Panc1 (cell line): ENCODE data around the gene PPP1CA. TPM values are rescaled to one million over a fixed set of nuclear protein-coding genes. Genes with fewer than 3 reads are reported as not detected.

Experiments
- ATAC-seq: fragments of 200-7000 bp; cut with Tn5 transposase; 2 replicates; pipeline ENCODE4 v1.9.1; 2020; ENCODE audit warnings: mild to moderate bottlenecking, moderate library complexity
- BruUV-seq: library from RNA; stranded (reverse); fragments of 400-500 nt; replicated peaks from 2 replicates; lab custom pipeline; 2021; lab: Mats Ljungman, UMichigan
- CTCF ChIA-PET: fragments of 300-600 bp; sonication (Branson Sonifier 250); formaldehyde crosslinking; loops from one replicate; lab custom pipeline; 2022; ENCODE audit warnings: antibody characterized with exemption; lab: Charles Lee
- POLR2A ChIA-PET: fragments of 300-600 bp; sonication (Branson Sonifier 250); formaldehyde crosslinking; loops from one replicate; lab custom pipeline; 2022; ENCODE audit warnings: antibody characterized with exemption; lab: Charles Lee
- DNase-seq: peaks from one replicate; pipeline ENCODE4 v3.0.0-alpha.2; 2010; ENCODE audit warnings: low read depth, low spot score
- H3K27ac ChIP-seq: 2 replicates; pipeline ENCODE4 v1.5.1; 2011; ENCODE audit warnings: mild to moderate bottlenecking, low read length, inconsistent platforms
- H3K27me3 ChIP-seq: fragments of 200-500 bp; sonication (Bioruptor generic); 2 replicates; pipeline ENCODE4 v1.6.0; 2014; ENCODE audit warnings: low read length, inconsistent platforms; ENCODE audit not compliant: control insufficient read depth, insufficient read depth
- H3K36me3 ChIP-seq: fragments of 200-500 bp; sonication (Bioruptor generic); 2 replicates; pipeline ENCODE4 v1.5.1; 2014; ENCODE audit warnings: inconsistent platforms, mild to moderate bottlenecking, low read length, moderate library complexity; ENCODE audit not compliant: control insufficient read depth, insufficient read depth
- H3K4me1 ChIP-seq: 2 replicates; pipeline ENCODE4 v1.5.1; 2011; ENCODE audit warnings: inconsistent platforms, mild to moderate bottlenecking, low read length, moderate library complexity; ENCODE audit not compliant: control insufficient read depth, insufficient read depth
- H3K4me3 ChIP-seq, 2 experiments: 2 replicates each; pipeline ENCODE4 v1.5.1; 2011 to 2012; ENCODE audit warnings: low read depth in 2 of 2, low read length in 2 of 2, mild to moderate bottlenecking in 2 of 2, inconsistent platforms in 1 of 2, moderate library complexity in 1 of 2
- H3K9me3 ChIP-seq: fragments of 200-500 bp; sonication (Bioruptor generic); 2 replicates; pipeline ENCODE4 v1.5.1; 2014; ENCODE audit warnings: low read depth, mild to moderate bottlenecking, inconsistent platforms, low read length, moderate library complexity; ENCODE audit not compliant: control insufficient read depth, insufficient read depth
- CTCF ChIP-seq: fragments of 450-650 bp; IDR thresholded peaks from 2 replicates; pipeline ENCODE4 v1.5.1; 2017; ENCODE audit warnings: mild to moderate bottlenecking
- POLR2AphosphoS5 ChIP-seq: IDR thresholded peaks from 2 replicates; pipeline ENCODE4 v1.6.1; 2012; ENCODE audit warnings: mild to moderate bottlenecking, low read depth, low read length, moderate library complexity
- REST ChIP-seq, 2 experiments: IDR thresholded peaks; 2 replicates each; pipeline ENCODE4 v1.6.1; 2011 to 2012; ENCODE audit warnings: low read depth in 2 of 2, control low read depth in 1 of 2, low read length in 1 of 2, mild to moderate bottlenecking in 1 of 2, moderate library complexity in 1 of 2; ENCODE audit not compliant: insufficient read depth in 1 of 2
- SIN3A ChIP-seq: IDR thresholded peaks from 2 replicates; pipeline ENCODE4 v1.6.1; 2012; ENCODE audit warnings: low read depth, mild to moderate bottlenecking, low read length, moderate library complexity, borderline replicate concordance; ENCODE audit not compliant: insufficient read depth
- TCF7L2 ChIP-seq: IDR thresholded peaks from 2 replicates; pipeline ENCODE4 v1.6.1; 2011; ENCODE audit warnings: mild to moderate bottlenecking, low read depth, low read length, inconsistent platforms
- in situ Hi-C: cut with HindIII; loops from 2 replicates; pipeline ENCODE4 v1.10.0; 2016; ENCODE audit warnings: low sequenced_read_pairs, low pct_unique_long_range_greater_than_20kb
- intact Hi-C: fragments of 100-400 bp; cut with micrococcal nuclease; formaldehyde crosslinking; loops from one replicate; pipeline ENCODE4 v1.10.0; 2022; ENCODE audit not compliant: unreplicated experiment
- total RNA-seq: library from RNA; stranded (reverse); gene quantifications from one replicate; pipeline ENCODE4 v1.2.1, GENCODE V29; 2021; ENCODE audit not compliant: unreplicated experiment

The PPP1CA gene
- total RNA-seq, 1 experiment from 2014 or later, result 361 TPM

GRCh38 chr11:67409781-67410368 lies 8.2 kb upstream of the PPP1CA start:
- no peak overlapping the region for H3K27ac ChIP-seq

GRCh38 chr11:67409261-67409666 lies 7.6 kb upstream of the PPP1CA start:
- Histone ChIP-seq H3K36me3 (no peaks in the 10 kb centered on the region), H3K4me3 (no peak overlapping the region), H3K27me3 (no peaks in the 10 kb centered on the region), H3K4me1 (peaks cover 15% of the 10 kb centered on the region), H3K27ac (no peak overlapping the region), H3K9me3 (no peaks in the 10 kb centered on the region)
- ChIA-PET POLR2A (no interaction called here), CTCF (no interaction called here)
- TF ChIP-seq POLR2AphosphoS5 (no peak), REST (IDR thresholded peaks at IDR 0.05; ENCODE audit: insufficient read depth in 1 of 2, low read depth in 2 of 2, low read length in 1 of 2) (no peak), TCF7L2 (no peak), SIN3A (no peak), CTCF (no peak)
- BruUV-seq, result no TSS peak
- in situ Hi-C loops (no loop called here), intact Hi-C loops (no loop called here)
- ATAC-seq (no peak), DNase-seq (no peak)

More at GRCh38 chr11:67409781-67410368, 8.2 kb upstream of the PPP1CA start:
- Histone ChIP-seq H3K9me3 (no peaks in the 10 kb centered on the region), H3K36me3 (no peaks in the 10 kb centered on the region), H3K4me3 (no peak overlapping the region), H3K27me3 (no peaks in the 10 kb centered on the region), H3K4me1 (peaks cover 15% of the 10 kb centered on the region)
- TF ChIP-seq POLR2AphosphoS5, result no peak
- no peak for TF ChIP-seq SIN3A
- no peak for TF ChIP-seq TCF7L2
- TF ChIP-seq CTCF, result no peak
- TF ChIP-seq REST (IDR thresholded peaks at IDR 0.05; ENCODE audit: insufficient read depth in 1 of 2, low read depth in 2 of 2, low read length in 1 of 2), result no peak
- DNase-seq, result no peak
- BruUV-seq, result no TSS peak
- intact Hi-C loops (loop anchor here (5.0 kb wide), 1 partner anchor 97 kb away; the partner anchor contains the start of genes CDK2AP2 and PITPNM1), in situ Hi-C loops (no loop called here)
- POLR2A ChIA-PET, result no interaction called here
- ATAC-seq, result no peak
- CTCF ChIA-PET, result no interaction called here
